Islet of Langerhans (tissue), 1 donor: ENCODE measurements around the gene SNAP47.

Source experiments
- FAIRE-seq: peaks from one replicate; lab custom pipeline; 2011; peaks lifted over from hg19 to GRCh38; lab: Jason Lieb, UNC

SNAP47 gene

GRCh38 chr1:227798078-227798802, 63.0 kb downstream of the SNAP47 start:
- no peak for FAIRE-seq

- FAIRE-seq, result no peak
Observed at GRCh38 chr1:227799756-227800155, 64.5 kb downstream of the SNAP47 start.

GRCh38 chr1:227803933-227804332, 68.7 kb downstream of the SNAP47 start:
- FAIRE-seq, result no peak

DNA sequence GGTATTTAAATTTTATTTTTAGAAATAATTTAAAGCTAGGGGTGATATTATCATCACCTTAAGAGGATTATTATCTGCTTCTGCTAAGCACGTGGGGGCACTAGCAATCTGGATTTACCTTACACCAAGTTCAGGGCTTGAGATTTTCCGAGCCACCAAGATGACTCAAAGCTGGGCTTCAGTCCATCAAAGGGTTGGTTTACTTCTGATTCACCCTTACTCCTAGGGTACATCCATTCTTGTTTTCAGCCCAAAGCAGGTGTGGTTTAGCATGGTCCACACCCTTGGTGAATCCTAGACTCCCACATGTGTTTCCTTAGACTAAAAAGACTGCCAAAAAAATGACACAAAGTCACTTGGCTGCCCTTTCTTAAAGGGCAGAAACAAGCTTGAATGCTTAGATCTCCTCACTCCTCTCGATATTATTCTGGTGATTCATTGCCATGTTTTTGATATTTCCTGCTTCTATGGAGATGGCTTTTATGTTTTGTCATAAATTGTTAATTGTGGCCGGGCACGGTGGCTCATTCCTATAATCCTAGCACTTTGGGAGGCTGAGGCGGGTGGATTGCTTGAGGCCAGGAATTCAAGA, 70.5 kb downstream of the SNAP47 start:
- FAIRE-seq, result no peak

- no peak for FAIRE-seq
Observed at GRCh38 chr1:227808566-227808965, 73.3 kb downstream of the SNAP47 start.

- FAIRE-seq, result no peak
Observed at GRCh38 chr1:227809026-227809425, 73.8 kb downstream of the SNAP47 start.

DNA sequence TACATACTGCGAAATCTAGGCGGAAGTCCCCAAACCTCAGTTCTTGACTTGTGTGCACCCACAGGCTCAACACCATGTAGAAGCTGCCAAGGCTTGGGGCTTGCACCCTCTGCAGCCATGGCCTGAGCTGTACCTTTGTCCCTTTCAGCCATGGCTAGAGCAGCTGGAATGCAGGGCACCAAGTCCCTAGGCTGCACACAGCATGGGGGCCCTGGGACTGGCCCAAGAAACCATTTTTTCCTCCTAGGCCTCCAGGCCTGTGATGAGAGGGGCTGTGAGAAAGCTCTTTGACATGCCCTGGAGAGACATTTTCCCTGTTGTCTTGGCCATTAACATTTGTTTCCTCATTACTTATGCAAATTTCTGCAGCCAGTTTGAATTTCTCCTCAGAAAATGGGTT, 78.7 kb downstream of the SNAP47 start:
- no peak for FAIRE-seq

- FAIRE-seq, result no peak
Observed at GRCh38 chr1:227815468-227816409, 80.5 kb downstream of the SNAP47 start, which contains the start of gene PRSS38. PRSS38 (plus strand) TSS chr1:227815675; CDS start chr1:227815717, 42 bp downstream.

DNA sequence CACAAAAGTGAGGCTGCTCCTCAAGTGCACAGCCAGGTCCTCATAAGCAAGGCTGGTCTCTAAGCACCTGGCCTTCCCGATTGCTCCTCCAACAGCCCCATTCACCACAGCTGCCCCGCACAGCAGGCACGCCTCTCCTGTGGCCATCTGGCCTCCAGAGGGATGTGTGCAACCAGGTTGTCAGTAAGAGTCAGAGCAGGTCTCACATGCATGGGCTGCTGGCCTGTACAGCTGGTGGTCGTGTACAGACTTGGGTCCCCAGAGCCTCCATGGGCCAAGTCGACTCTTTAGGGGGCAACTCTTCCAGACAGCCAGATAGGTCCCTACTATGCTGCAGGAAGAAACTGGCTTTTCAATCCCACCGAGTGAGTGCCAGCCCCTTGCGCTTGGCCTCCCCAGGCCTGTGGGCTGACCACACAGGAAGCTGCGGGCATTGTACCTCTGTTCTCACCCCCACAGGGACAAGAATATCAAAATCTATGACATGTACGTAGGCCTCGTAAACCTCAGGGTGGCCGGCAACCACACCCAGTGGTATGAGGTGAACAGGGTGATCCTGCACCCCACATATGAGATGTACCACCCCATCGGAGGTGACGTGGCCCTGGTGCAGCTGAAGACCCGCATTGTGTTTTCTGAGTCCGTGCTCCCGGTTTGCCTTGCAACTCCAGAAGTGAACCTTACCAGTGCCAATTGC, 81.7 kb downstream of the SNAP47 start:
- FAIRE-seq, result no peak

GRCh38 chr1:227823537-227823936, 88.3 kb downstream of the SNAP47 start:
- no peak for FAIRE-seq

DNA sequence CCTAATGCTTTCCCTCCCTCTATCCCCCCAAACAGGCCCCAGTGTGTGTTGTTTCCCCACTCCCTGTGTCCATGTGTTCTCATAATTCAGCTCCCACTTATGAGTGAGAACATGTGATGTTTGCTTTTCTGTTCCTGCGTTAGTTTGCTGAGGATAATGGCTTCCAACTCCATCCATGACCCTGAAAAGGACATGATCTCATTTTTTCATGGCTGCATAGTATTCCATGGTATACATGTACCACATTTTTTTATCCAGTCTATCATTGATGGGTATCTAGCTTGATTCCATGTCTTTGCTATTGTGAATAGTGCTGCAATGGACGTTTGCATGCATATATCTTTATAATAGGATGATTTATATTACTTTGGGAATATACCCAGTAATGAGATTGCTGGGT, 89.0 kb downstream of the SNAP47 start:
- FAIRE-seq, result no peak

GRCh38 chr1:227828786-227829185, 93.6 kb downstream of the SNAP47 start:
- no peak for FAIRE-seq
